SK-N-MC (cell line): ENCODE results near the gene CTR9.

ENCODE experiments used
- EZH2 ChIP-seq: fragments of 200-600 bp; sonication (generic); IDR thresholded peaks from one replicate; pipeline ENCODE4 v1.6.1; 2017; ENCODE audit warnings: antibody characterized with exemption
- POLR2AphosphoS5 ChIP-seq: IDR thresholded peaks from 2 replicates; pipeline ENCODE4 v1.6.1; 2012; ENCODE audit warnings: mild to moderate bottlenecking, low read depth, low read length, borderline replicate concordance

GRCh38 chr11:10722307-10722706 lies 28.7 kb upstream of the CTR9 start:
- TF ChIP-seq EZH2 (no peak), POLR2AphosphoS5 (no peak)
